Activated T-cell treated with anti-CD3 and anti-CD28 coated beads, Interleukin-2, amount 50 U/mL, for 4 hours (primary cell): Measurements from ENCODE around the gene GORASP1. TPM values are rescaled to one million over a fixed set of nuclear protein-coding genes. Genes with fewer than 3 reads are reported as not detected.

Experiments used
- ATAC-seq, 2 donors: fragments of 200-7000 bp; cut with Tn5 transposase; one replicate each; pipeline ENCODE4 v1.10.0; 2021
- DNase-seq: peaks from one replicate; pipeline ENCODE4 v3.0.0-alpha.2; 2020
- H3K27me3 Mint-ChIP-seq: one replicate; pipeline ENCODE4 v1.8.0; 2021; ENCODE audit warnings: low read depth, mixed read lengths
- H3K36me3 Mint-ChIP-seq: one replicate; pipeline ENCODE4 v1.8.0; 2022; ENCODE audit warnings: mixed read lengths; ENCODE audit not compliant: insufficient read depth
- H3K4me1 Mint-ChIP-seq: one replicate; pipeline ENCODE4 v1.8.0; 2021; ENCODE audit warnings: low read depth, mixed read lengths
- H3K4me3 Mint-ChIP-seq: one replicate; pipeline ENCODE4 v1.8.0; 2021; ENCODE audit warnings: mild to moderate bottlenecking, moderate library complexity, mixed read lengths
- H3K9me3 Mint-ChIP-seq: one replicate; pipeline ENCODE4 v1.8.0; 2021; ENCODE audit warnings: mixed read lengths
- total RNA-seq, 3 donors: library from RNA; stranded (reverse); gene quantifications; one replicate each; pipeline ENCODE4 v1.2.1, GENCODE V29; 2021

GORASP1 gene
- total RNA-seq = 10 to 100 TPM; 31.8 to 34.7 (median 33.0) TPM

- H3K4me1 Mint-ChIP-seq = peaks cover 48% of the 10 kb centered on the region
- H3K4me3 Mint-ChIP-seq = peak within 1 kb of the TSS; percentile 92
- no peaks in the 10 kb centered on the region for H3K27me3 Mint-ChIP-seq
- peaks cover 2% of the 10 kb centered on the region for H3K36me3 Mint-ChIP-seq
- DNase-seq (peak; percentile 59), ATAC-seq (peak; percentile 69 to 73)
- H3K9me3 Mint-ChIP-seq = no peaks in the 10 kb centered on the region
Observed at GRCh38 chr3:39107388-39108199, at the start of gene GORASP1, which contains the start of gene TTC21A. Gene GORASP1 (minus strand): TSS chr3:39107627. CDS start chr3:39107541, 86 bp downstream. Gene TTC21A (plus strand): TSS chr3:39107680. CDS start chr3:39107838, 158 bp downstream.

- no peak for ATAC-seq
- Mint-ChIP-seq H3K4me1 (peaks cover 19% of the 10 kb centered on the region), H3K9me3 (no peaks in the 10 kb centered on the region), H3K36me3 (peaks cover 12% of the 10 kb centered on the region), H3K27me3 (no peaks in the 10 kb centered on the region), H3K4me3 (no peak overlapping the region)
- no peak for DNase-seq
Observed at GRCh38 chr3:39156421-39156820, 49.0 kb upstream of the GORASP1 start.

- ATAC-seq = no peak
- peaks cover 38% of the 10 kb centered on the region for H3K4me1 Mint-ChIP-seq
- peaks cover 28% of the 10 kb centered on the region for H3K36me3 Mint-ChIP-seq
- H3K27me3 Mint-ChIP-seq = no peaks in the 10 kb centered on the region
- H3K9me3 Mint-ChIP-seq = no peaks in the 10 kb centered on the region
- peak overlapping the region; percentile 78 for H3K4me3 Mint-ChIP-seq
- no peak for DNase-seq
Observed at GRCh38 chr3:39154280-39155021, 47.0 kb upstream of the GORASP1 start.

GRCh38 chr3:39153977-39154279 lies 46.5 kb upstream of the GORASP1 start:
- Mint-ChIP-seq H3K4me3 (peak overlapping the region; percentile 78), H3K27me3 (no peaks in the 10 kb centered on the region), H3K4me1 (peaks cover 43% of the 10 kb centered on the region), H3K36me3 (peaks cover 32% of the 10 kb centered on the region), H3K9me3 (no peaks in the 10 kb centered on the region)
- ATAC-seq (no peak), DNase-seq (no peak)

- Mint-ChIP-seq H3K4me3 (peak overlapping the region; percentile 95), H3K36me3 (peaks cover 54% of the 10 kb centered on the region), H3K9me3 (no peaks in the 10 kb centered on the region), H3K4me1 (peaks cover 72% of the 10 kb centered on the region), H3K27me3 (no peaks in the 10 kb centered on the region)
- ATAC-seq (peak; percentile 8 to 13), DNase-seq (peak; percentile 63)
Observed at GRCh38 chr3:39150803-39151631, 43.6 kb upstream of the GORASP1 start.

- DNase-seq (no peak), ATAC-seq (no peak)
- Mint-ChIP-seq H3K4me1 (peaks cover 74% of the 10 kb centered on the region), H3K9me3 (no peaks in the 10 kb centered on the region), H3K27me3 (no peaks in the 10 kb centered on the region), H3K4me3 (peak overlapping the region; percentile 95), H3K36me3 (peaks cover 58% of the 10 kb centered on the region)
Observed at GRCh38 chr3:39150148-39150802, 42.8 kb upstream of the GORASP1 start.

GRCh38 chr3:39149498-39150147 lies 42.2 kb upstream of the GORASP1 start:
- no peak for DNase-seq
- H3K9me3 Mint-ChIP-seq = no peaks in the 10 kb centered on the region
- H3K4me3 Mint-ChIP-seq = peak overlapping the region; percentile 95
- peaks cover 59% of the 10 kb centered on the region for H3K36me3 Mint-ChIP-seq
- H3K27me3 Mint-ChIP-seq = no peaks in the 10 kb centered on the region
- peaks cover 75% of the 10 kb centered on the region for H3K4me1 Mint-ChIP-seq
- ATAC-seq = no peak

- H3K36me3 Mint-ChIP-seq = peaks cover 65% of the 10 kb centered on the region
- H3K4me1 Mint-ChIP-seq = peaks cover 72% of the 10 kb centered on the region
- ATAC-seq (no peak), DNase-seq (no peak)
- H3K9me3 Mint-ChIP-seq = no peaks in the 10 kb centered on the region
- no peaks in the 10 kb centered on the region for H3K27me3 Mint-ChIP-seq
- H3K4me3 Mint-ChIP-seq = peak overlapping the region; percentile 95
Observed at GRCh38 chr3:39149059-39149455, 41.6 kb upstream of the GORASP1 start.

GRCh38 chr3:39148435-39149058 lies 41.1 kb upstream of the GORASP1 start:
- ATAC-seq (no peak), DNase-seq (no peak)
- H3K4me1 Mint-ChIP-seq = peaks cover 72% of the 10 kb centered on the region
- no peaks in the 10 kb centered on the region for H3K9me3 Mint-ChIP-seq
- H3K27me3 Mint-ChIP-seq = no peaks in the 10 kb centered on the region
- H3K4me3 Mint-ChIP-seq = peak overlapping the region; percentile 95
- H3K36me3 Mint-ChIP-seq = peaks cover 68% of the 10 kb centered on the region

- Mint-ChIP-seq H3K36me3 (peaks cover 72% of the 10 kb centered on the region), H3K4me1 (peaks cover 74% of the 10 kb centered on the region)
Observed at GRCh38 chr3:39147711-39148434, 40.4 kb upstream of the GORASP1 start.

GRCh38 chr3:39146611-39147591 lies 39.5 kb upstream of the GORASP1 start:
- peak overlapping the region; percentile 95 for H3K4me3 Mint-ChIP-seq
- DNase-seq (peak; percentile 76), ATAC-seq (peak; percentile 55 to 64)
- H3K4me1 Mint-ChIP-seq = peaks cover 71% of the 10 kb centered on the region
- no peaks in the 10 kb centered on the region for H3K9me3 Mint-ChIP-seq
- peaks cover 70% of the 10 kb centered on the region for H3K36me3 Mint-ChIP-seq
- no peaks in the 10 kb centered on the region for H3K27me3 Mint-ChIP-seq

More at GRCh38 chr3:39147711-39148434, 40.4 kb upstream of the GORASP1 start:
- ATAC-seq (no peak), DNase-seq (no peak)
- Mint-ChIP-seq H3K27me3 (no peaks in the 10 kb centered on the region), H3K9me3 (no peaks in the 10 kb centered on the region), H3K4me3 (peak overlapping the region; percentile 95)

- peaks cover 74% of the 10 kb centered on the region for H3K36me3 Mint-ChIP-seq
- H3K4me3 Mint-ChIP-seq = peak overlapping the region; percentile 95
- ATAC-seq (no peak), DNase-seq (no peak)
- H3K27me3 Mint-ChIP-seq = no peaks in the 10 kb centered on the region
- H3K9me3 Mint-ChIP-seq = no peaks in the 10 kb centered on the region
- H3K4me1 Mint-ChIP-seq = peaks cover 67% of the 10 kb centered on the region
Observed at GRCh38 chr3:39146083-39146501, 38.7 kb upstream of the GORASP1 start.
